Choroid plexus epithelial cell (primary cell): ENCODE measurements around the gene ARHGAP22.

Source experiments
- DNase-seq: peaks from one replicate; pipeline ENCODE4 v3.0.0-alpha.2; 2010; ENCODE audit warnings: low read depth
- H3K4me3 ChIP-seq: 2 replicates; pipeline ENCODE4 v1.5.1; 2011; ENCODE audit warnings: low read depth, mild to moderate bottlenecking, control low read depth, low read length, moderate library complexity
- TF ChIP-seq, protein P1 (sequence below): conservative IDR thresholded peaks from 2 replicates; pipeline ENCODE4 v1.5.1; 2011; ENCODE audit warnings: low read depth, mild to moderate bottlenecking, control low read depth, inconsistent platforms, low read length, moderate library complexity

Gene ARHGAP22

DNA sequence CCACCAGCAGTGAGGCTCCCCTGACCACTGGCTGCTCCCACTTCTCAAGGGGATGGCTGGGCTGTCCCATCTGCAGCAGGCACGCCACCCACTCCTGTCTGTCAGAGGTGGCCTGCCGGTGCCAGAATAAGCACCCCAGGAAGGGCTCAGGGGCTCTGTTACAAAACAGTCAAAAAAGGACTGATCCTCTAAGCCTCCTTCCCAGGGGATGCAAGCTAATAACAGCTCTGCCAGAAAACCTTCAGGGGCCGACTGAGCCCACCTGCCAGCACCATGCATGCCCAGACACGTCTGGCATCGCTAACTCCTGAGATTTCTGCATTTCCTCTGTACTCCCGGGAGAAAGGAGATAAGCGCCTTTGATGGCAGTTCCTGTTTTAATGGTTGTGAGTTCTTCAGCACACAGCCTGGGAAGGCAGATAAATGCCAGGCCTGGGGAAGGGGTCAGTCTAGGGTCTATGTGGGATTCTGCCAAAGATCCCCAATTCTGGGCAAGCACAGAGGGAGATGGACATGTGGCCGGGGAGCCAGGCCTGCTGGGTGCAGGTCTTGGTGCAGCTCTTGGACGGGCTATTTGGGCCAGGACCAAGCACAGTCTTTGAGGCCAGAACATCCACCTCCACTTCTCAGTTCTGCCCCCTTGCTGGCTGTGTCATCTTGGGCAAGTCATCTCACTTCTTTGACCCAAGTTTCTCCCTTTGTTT is 128.4 kb downstream of the ARHGAP22 start:
- TF ChIP-seq, protein P1, sequence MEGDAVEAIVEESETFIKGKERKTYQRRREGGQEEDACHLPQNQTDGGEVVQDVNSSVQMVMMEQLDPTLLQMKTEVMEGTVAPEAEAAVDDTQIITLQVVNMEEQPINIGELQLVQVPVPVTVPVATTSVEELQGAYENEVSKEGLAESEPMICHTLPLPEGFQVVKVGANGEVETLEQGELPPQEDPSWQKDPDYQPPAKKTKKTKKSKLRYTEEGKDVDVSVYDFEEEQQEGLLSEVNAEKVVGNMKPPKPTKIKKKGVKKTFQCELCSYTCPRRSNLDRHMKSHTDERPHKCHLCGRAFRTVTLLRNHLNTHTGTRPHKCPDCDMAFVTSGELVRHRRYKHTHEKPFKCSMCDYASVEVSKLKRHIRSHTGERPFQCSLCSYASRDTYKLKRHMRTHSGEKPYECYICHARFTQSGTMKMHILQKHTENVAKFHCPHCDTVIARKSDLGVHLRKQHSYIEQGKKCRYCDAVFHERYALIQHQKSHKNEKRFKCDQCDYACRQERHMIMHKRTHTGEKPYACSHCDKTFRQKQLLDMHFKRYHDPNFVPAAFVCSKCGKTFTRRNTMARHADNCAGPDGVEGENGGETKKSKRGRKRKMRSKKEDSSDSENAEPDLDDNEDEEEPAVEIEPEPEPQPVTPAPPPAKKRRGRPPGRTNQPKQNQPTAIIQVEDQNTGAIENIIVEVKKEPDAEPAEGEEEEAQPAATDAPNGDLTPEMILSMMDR, result no peak
- DNase-seq, result no peak
- H3K4me3 ChIP-seq, result no peak overlapping the region

DNA sequence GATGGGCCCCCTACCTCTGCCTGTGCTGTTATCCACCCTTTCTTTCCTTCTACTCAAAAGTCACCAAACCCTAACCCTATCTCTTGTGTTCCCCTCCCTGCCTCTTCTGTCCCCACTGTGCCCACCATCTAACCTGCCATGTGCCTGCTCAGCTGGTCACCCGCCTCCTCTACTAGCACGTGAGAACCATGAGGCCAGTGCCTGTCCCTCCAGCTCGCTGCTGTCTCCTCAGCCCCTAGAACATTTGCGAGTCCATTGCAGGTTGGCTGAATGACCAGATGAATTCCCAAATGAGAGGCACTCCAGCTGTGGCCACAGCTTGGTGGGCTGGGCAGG is 129.0 kb downstream of the ARHGAP22 start:
- no peak for DNase-seq
- no peak overlapping the region for H3K4me3 ChIP-seq
- TF ChIP-seq, protein P1, result no peak

DNA sequence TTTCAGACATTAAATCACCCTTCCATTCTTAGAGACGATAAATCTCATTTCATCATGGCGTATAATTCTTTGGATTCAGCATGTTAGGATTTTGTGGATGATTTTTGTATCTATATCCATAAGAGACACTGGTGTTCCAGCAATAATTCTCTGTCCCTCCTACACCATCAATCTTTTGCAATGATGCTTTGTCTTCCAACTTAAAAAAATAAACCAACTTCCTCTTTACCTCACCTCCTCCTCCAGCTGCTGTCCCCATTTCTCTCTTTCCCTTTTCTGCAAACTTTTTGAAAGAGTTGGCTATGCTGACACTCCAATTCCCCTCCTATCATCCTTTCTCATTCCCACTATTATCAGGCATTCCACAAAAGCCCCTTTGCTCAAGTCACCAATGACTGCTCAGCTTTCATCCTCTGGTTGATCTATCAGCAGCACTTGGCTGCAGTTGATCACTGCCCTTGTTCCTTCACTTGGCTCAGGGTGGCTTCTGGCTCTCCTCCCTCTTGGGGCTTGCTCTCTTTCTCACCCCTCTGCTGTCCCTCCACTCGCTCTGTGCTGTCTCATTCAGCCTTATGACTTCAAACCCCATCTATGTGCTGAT is 130.0 kb downstream of the ARHGAP22 start:
- DNase-seq, result no peak
- H3K4me3 ChIP-seq, result no peak overlapping the region
- TF ChIP-seq, protein P1, result no peak

DNA sequence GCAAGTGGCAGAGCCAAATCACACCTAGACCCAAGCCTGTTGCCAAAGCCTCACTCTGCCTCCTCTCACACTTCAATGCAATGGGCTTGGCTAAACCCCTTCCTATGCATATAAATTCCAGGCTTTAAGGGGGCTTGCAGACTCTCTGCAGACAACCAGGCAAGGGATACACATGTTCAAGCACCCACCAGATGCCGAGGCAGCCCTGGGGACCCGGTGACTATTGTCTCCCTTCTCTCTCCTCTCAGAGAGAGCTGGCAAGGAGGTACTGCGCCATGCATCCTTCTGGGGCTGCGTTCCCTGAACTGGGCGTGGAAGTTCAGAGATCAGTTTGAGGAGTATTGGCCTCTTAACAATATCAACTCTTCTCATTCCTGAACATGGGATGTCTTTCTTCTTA is 131.2 kb downstream of the ARHGAP22 start:
- TF ChIP-seq, protein P1, result no peak
- no peak overlapping the region for H3K4me3 ChIP-seq
- no peak for DNase-seq

DNA sequence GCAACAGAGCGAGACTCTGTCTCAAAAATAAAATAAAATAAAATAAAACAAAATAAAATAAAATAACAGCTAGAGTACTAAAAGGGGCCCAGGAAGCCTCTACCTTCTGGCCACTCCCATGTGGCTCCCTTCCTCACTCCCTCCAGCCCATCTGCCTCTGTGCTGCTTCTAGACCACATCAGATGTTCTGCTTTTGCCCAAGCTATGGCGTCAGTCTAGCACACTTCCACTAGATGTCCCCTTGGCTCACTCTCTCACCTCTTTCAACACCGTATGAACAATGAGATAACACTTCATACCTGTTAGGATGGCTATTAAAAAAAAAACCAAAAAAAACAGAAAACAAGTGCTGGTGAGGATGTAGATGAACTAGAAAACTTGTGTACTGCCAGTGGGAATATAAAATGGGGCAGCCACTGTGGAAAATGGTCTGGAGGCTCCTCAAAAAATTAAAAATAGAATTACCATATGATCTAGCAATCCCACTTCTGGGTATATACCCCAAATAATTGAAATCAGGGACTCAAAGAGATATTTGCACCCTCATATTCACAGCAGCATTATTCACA is 132.3 kb downstream of the ARHGAP22 start:
- H3K4me3 ChIP-seq, result no peak overlapping the region
- TF ChIP-seq, protein P1, result no peak
- DNase-seq, result no peak

DNA sequence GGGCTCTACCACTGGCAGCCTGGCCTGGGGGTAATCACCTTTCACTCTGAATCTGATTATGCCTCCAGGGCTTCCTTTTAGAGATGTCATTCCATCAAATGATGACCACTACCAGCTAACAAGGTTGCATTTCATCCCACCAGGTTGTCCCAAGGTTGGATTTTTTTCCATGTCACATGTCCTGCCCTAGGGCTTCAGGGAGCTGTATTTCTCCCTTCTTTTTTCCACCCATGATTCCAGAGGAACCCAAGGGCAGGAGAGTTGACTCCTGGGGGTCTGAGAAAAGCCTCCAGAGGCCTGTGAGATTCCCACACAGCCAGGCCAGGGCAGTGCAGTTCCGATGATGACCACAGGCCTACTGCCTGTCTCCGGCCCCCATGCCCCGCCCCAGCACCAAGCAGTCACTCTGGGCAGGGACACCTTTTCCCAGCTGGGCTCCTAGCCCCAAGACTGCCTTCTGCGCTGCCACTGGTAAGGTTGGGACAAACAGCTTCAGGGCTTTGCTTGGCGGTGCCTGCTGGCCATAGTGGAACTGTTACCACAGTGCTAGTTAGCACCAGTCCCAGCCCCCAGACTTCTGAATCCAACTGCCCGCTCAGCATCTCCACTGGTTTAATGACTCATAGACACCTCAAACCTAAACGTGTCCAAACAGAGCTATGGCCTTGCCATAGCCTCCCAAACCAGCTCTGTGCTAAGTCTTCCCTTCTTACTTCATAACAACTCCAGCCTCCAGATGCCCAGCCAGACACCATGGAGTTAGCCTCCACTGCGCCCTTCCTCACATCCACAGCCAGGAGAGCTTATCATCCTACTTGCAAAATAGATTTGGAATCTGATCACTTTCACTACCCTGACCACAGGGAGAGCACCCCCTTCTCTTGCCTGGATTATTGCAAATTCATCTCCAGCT is 133.7 kb downstream of the ARHGAP22 start:
- DNase-seq, result peak; percentile 13
- H3K4me3 ChIP-seq, result no peak overlapping the region
- TF ChIP-seq, protein P1, result no peak
